NCI-H1105 treated with DMSO at 0.1 percent for 48 hours (cell line): ENCODE data around the gene NEDD9.
A peak's percentile ranks its signal among the peaks of the same experiment; 100 is the strongest.

Experiments
- DNase-seq: peaks from one replicate; lab custom pipeline; 2025; lab: John Stamatoyannopoulos, UW

The NEDD9 gene

GRCh38 chr6:11232193-11232769 lies at the start of gene NEDD9:
Gene NEDD9 (minus strand): TSS chr6:11232668. CDS start chr6:11232515, 153 bp downstream.
- DNase-seq: peak; percentile 96

DNA sequence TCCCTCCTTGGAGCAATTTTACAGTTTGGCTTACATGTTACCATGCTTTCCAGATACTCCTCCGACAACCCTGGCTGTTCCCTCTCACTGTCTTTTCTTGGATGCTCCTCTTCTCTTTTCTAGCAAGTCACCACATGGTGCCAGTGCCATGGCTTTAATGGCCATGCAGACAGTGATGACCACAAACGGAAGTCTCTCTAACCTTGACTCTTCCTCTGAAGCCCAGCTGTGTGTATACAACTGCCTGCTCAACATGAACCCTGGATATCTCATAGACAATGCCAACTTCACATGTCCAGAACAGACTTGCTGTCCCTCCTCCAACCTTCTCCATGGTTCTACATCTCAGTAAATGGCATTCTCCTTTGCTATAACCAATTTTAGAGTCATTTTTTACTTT lies 49.8 kb upstream of the NEDD9 start:
- DNase-seq: no peak

- DNase-seq: no peak
These were observed 47.9 kb upstream of the NEDD9 start for GRCh38 chr6:11280394-11280793.

DNA sequence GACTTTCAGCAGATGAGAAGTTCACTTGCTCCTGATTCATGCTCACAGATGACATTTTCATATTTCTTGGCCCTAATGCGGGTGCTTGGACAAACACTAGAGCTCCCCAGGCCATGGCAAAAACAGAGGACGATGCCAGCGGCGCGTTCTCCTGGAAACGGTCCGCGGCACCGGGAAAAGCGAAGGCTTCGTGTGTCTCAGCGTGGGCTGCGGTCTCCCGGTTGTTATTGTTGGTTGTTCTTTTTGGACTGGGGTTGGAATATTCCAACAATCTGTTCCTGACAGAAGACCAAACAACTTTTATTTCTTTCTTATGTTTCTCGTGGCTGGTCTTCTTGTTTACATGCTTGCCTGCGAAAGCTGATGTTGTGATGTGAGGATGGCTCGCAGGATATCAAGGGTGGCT lies 46.8 kb upstream of the NEDD9 start:
- no peak for DNase-seq

DNA sequence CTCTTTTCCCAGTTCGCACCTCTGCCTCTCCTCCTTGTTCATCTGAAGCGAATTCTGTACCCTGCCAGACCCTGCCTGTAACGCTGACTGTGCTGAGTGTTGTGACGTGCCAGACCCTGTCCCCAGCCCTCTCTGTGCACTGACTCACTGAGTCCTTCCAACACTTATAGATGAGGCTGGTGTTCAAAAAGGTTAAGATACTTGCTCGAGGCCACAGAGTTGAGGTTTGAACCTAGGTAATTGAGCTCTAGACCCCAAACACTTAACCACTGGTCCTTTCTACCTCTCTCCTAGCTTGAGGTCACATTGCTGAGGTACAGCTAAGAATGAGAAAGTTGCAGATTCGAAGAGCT lies 45.7 kb upstream of the NEDD9 start:
- DNase-seq: no peak

- DNase-seq: no peak
These were observed 45.1 kb upstream of the NEDD9 start for GRCh38 chr6:11277275-11278206.

DNA sequence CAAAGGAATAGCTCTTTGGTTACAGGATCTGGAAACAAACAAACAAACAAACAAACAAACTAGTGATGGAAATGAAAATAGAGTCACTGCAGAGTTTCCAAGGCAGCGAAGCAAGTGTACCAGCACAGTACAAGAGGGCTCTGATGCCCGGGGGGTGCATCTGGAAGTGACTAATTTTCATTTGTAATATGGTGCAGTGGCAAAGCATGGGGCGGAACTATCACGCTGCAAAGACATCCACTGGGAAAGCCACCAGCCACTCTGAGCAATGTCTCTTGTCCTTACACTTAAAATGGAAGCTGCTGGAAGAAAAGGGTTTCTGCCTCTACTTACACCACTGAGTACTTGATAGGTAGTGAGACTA lies 44.4 kb upstream of the NEDD9 start:
- no peak for DNase-seq

DNA sequence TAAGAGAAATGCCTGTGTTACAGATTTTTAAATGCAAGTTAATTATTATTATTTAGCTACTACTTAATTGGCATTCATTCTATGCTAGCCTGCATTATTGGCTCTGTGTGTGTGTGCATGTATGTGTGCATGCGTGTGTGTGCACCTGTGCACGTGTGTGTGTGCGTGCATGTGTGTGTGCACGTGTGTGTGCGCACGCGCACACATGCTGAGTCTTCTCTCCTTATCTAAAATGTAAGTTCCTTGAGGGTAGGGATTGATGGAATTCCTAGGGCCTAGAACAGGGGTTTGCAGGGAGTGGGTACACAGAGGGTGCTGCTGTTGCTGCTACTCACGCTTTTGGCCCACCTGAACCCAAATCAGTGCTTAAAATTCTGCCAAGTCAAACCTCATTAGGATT lies 43.8 kb upstream of the NEDD9 start:
- no peak for DNase-seq

DNA sequence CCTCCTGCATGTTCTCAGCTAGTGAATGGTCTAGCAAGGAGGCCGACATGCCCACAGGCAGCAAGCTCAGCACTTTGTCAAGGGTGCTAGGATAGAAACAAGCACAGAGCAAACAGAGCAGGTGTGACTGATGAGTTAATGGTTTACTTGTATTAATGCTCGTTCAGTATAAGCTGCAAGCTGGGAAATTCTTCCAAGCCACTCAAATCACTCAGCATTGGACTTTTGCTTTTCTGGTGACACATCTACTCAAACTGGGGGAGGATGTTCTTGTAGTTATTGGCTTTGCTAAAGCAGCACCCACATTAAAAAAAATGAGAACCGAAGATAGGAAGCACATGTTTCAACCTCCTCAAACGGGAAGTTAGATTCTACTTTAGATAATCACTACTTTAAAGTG lies 43.1 kb upstream of the NEDD9 start:
- DNase-seq: peak; percentile 16

- no peak for DNase-seq
These were observed 41.1 kb upstream of the NEDD9 start for GRCh38 chr6:11273406-11274065.

GRCh38 chr6:11272491-11273192 lies 40.2 kb upstream of the NEDD9 start:
- DNase-seq: peak; percentile 70

DNA sequence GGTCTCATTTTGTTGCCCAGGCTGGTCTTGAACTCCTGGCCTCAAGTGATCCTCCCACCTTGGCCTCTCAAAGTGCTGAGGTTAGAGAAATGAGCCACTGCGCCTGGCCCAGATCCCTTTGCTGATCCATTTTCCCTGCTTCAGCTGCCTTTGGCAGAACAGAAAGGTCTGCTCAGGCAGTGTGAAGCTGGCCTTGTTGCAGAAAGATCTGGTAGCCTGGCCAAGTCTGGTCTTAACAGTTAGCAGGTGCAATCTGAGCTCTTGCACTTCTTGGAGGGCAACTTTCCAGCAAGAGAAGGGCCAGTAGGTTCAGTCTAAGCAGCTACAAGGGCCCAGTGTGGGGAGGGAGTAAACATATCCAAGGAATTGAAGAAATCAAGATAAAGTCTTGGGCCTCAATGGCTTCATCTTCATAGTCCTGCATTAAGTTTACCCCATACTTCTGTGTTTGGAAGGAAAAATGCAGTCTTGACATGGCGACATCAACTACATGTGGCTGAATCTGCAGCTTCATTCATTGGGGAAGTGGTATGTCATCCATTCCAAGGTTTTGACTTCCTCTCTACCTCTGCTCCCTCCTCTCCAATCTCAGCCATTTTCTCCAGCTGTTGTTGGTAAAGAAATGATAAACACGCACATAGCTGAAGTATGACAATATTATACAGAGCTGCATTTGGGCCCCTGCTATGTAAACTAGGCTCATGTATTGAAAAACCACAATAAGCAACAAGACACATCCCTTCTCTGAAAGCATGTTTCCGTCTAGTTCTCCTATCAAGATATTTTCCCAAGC lies 39.0 kb upstream of the NEDD9 start:
- no peak for DNase-seq

DNA sequence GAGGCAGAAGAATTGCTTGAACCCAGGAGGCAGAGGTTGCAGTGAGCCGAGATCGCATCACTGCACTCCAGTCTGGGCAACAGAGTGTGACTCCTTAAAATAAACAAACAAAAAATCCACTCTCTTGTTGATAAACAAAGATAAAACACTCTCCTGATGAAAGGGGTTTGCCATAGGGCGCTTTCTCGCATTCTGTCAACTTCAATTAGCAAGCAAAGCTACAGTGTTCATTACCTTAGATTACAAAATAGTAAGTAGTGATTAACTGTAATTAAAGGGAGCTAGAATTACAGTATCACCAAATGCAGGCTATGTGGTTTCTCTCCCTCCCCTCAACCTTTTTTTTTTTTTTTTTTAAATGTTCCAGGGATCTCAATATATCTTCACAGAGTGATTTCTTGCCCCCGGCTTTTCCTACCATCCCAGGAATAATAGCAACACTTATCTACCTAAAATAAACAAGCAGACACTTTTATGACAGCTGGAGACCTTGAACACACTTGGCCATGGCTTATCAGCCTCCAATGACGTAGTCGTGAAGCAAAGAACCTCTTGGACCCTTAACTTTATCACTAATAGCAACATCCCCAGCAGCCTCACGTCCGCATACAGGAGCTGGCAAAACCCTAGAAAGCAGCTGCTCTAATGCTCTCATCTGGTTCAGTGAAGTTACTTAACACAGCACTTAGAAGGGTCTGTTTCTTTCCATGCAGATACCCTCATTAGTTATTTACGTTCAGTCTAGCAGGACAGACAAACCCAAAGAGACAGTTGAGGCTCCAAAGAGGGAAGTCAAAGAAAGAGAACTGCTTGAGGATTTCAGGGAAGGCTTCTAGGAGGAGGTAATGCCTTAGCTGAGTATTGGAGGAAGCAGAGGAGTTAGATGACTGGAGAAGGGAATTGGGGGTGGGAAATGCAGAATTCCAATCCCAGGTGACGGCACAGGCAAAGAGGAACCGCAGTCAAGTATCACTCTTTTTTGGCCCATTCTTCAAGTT lies 37.9 kb upstream of the NEDD9 start:
- peak; percentile 99 for DNase-seq

DNA sequence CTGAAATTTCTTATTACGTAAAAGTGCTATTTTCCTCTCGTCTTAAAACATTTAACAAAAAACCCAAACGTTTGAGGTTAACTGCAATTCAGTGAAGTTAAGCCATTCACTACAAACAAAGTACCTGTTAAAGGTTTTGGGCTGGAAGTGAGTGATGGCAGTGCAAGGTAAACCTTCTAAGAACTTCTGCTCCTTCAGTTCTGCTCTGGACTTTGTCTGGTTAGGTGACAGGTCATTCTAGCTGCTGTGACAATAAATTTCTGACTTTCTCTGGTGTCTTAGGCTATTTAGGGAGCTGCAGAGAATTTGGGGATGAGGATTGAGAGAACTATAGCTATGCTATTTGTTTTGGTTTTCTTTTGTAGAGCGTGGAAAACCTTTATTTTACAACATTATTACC lies 36.5 kb upstream of the NEDD9 start:
- DNase-seq: no peak

DNA sequence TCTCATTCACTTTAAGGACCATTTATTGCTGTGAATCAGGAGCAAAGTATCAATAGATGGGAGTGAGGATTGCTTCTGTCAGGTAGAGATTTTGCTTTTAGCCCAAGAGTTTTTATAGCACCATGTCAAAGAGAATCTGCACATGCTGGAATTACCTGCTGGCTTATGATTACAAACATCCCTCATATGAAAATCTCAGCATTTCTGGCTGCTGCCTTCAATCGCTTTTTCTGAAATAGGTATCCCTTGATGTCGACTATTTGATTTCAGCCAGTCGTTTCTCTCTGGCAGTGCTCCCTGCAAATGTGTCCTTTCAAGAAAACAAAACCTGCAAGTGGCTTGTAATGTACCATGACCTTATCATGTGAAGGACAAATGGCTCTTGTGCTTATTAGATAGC lies 34.5 kb upstream of the NEDD9 start:
- DNase-seq: no peak

GRCh38 chr6:11265932-11266331 lies 33.5 kb upstream of the NEDD9 start:
- DNase-seq: no peak

DNA sequence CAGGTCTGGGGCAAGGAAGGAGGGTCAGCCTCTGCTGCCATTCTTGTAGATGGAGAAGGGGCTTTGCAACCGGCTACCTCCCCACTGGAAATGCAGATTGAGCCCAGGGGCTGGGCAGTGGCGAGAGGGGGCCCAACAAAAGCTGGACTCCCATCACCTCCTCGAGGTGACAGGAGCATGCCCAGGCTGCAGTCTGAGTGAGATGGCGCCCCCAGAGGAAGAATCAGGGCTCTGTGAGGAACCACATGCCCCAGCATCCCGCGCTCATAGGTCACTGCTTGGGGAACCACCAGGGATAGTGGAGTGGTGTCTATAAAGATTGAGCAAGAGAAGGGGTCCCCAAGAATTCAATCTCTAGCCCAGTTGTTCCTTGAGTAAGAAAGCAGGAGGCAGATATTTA lies 31.6 kb upstream of the NEDD9 start:
- no peak for DNase-seq

DNA sequence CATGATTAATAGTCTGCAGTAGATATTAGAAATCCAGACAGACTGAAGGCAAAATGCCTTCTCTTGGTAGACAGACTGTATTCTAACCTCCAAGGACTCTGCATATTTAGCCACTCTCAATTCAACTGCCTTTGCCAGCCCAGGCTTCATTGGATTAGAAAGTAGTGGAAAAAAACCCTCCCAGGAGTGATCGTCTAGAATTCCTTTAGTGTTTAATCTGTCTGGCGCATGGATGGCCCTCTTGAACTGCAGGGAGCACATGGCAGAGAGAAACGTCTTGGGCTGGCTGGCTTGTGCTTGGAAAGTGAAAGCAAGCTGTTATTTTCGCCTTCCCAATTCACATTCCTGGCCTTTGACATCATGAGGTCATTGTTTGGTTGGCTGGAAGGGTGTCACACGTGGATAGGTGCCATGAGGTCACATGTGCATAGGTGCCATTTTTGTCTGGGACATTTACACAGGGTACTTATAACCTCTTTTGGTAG lies 30.9 kb upstream of the NEDD9 start:
- no peak for DNase-seq

DNA sequence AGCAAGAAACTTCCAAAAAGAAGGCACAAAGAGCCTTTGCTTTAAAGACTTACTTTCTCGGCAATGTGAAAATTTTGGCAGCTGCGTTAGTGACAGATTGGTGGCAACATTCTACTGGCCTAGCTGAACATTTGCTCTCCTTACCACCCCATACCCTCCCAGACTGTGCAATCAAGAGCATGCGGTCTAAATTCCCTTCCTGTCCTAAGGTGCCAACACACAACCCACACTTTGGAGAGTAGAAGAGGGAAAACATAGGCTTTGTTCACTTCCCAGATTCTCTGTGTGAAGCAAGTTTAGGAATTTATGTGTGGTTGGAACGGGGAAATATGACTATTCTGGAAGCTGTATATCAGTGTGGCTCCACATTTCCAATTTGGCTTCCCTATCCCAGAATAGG lies 29.8 kb upstream of the NEDD9 start:
- no peak for DNase-seq
